ENCODE measurements around the gene LRMDA. TPM values are rescaled to one million over a fixed set of nuclear protein-coding genes. Genes with fewer than 3 reads are reported as not detected.
"Not testable (repeated sequence)": the region's sequence is repeated elsewhere in the genome, so short reads cannot be mapped to it uniquely, and the experiment has no call there.

Gene LRMDA
- total RNA-seq, 1 experiment from 2014 or later, result 0.10 TPM

DNA sequence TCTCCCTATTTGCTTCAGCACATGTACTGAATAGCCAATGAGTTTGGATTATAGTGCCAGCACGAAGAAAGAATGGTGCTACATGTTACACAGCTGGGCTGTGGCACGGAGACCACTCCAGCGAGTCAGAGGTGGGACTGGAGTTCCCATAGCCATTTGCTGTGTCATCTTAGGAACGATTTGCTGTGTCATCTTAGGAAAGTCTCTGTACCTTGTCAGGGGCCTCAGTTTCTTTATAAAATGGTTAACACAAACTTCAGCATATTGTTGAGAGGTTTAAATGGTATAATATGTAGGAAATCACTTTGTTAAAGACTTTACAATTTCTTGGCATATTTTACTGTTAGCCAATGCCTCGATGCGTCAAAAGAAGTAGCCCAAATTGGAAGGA lies 609.4 kb downstream of the LRMDA start:
- DNase-seq (ENCODE audit: low spot score), result no peak

DNA sequence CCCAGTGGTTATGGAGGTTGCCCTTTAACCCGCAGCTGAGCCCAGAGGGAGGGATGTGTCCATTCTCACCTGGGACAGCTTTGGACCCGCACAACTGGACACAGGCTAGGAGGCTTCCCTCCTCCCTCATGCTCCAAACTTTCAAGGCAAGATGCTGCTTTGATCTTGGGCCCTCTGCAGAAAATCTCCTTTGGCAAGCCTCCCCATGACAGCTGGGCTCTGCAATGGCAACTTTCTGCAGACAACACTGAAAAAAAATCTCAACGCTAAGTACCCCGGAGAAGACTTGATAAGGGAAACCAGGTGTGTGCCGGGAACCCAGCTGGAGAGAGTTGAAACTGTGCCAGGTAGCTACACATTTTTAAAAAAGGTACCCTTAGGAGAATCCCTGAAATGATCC lies 610.1 kb downstream of the LRMDA start:
- DNase-seq (ENCODE audit: low spot score), result no peak

GRCh38 chr10:76043261-76043660 lies 611.8 kb downstream of the LRMDA start:
- DNase-seq (ENCODE audit: low spot score), result no peak

DNA sequence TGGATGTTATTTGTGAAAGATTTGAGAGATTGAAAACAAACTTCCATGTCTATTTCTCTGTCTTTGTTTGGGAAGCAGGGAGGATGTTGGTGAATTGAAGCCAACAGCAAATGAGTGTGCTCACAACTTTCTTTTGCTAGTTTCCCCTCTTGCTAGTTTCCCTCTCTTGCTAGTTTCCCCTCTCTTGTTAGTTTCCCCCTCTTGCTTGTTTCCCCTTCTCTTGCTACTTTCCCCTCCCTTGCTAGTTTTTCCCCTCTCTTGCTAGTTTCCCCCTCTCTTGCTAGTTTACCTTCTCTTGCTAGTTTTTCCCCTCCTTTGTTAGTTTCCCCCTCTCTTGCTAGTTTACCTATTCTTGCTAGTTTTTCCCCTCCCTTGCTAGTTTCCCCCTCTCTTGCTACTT lies 613.3 kb downstream of the LRMDA start:
- no peak for DNase-seq (ENCODE audit: low spot score)

DNA sequence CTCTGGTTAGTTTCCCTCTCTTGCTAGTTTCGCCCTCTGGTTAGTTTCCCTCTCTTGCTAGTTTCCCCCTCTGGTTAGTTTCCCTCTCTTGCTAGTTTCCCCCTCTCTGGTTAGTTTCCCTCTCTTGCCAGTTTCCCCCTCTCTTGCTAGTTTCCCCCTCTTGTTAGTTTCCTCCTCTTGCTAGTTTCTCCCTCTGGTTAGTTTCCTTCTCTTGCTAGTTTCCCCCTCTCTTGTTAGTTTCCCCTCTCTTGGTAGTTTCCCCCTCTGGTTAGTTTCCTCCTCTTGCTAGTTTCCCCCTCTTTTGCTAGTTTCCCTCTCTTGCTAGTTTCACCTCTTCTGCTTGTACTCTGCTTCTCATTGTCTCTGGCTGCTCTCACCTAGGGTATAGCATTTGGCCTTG lies 613.8 kb downstream of the LRMDA start:
- no peak for DNase-seq (ENCODE audit: low spot score)

GRCh38 chr10:76047521-76047920 lies 616.1 kb downstream of the LRMDA start:
- no peak for DNase-seq (ENCODE audit: low spot score)

- DNase-seq (ENCODE audit: low spot score), result no peak
Measured at GRCh38 chr10:76049581-76050290, 618.3 kb downstream of the LRMDA start.

DNA sequence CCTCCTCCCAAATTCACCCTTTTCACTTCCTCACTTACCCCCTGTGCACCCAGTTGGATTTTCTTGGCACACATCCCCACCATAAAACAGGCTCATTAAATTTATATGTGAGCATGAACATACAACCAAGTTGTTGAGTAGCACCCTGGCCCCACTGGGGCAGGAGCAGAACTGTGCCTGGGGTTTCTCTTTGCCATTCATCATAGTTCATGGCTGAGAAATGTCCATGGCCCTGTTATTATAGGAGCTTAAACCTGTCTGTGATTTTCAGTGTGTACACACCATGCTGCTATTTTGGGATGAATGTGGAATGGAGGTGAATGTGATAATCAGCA lies 618.8 kb downstream of the LRMDA start:
- DNase-seq (ENCODE audit: low spot score), result no peak

- DNase-seq (ENCODE audit: low spot score), result no peak
Measured at GRCh38 chr10:76051007-76051936, 619.8 kb downstream of the LRMDA start.

- DNase-seq (ENCODE audit: low spot score), result no peak
Measured at GRCh38 chr10:76052682-76053503, 621.5 kb downstream of the LRMDA start.

- no peak for DNase-seq (ENCODE audit: low spot score)
Measured at GRCh38 chr10:76055466-76055865, 624.0 kb downstream of the LRMDA start.

DNA sequence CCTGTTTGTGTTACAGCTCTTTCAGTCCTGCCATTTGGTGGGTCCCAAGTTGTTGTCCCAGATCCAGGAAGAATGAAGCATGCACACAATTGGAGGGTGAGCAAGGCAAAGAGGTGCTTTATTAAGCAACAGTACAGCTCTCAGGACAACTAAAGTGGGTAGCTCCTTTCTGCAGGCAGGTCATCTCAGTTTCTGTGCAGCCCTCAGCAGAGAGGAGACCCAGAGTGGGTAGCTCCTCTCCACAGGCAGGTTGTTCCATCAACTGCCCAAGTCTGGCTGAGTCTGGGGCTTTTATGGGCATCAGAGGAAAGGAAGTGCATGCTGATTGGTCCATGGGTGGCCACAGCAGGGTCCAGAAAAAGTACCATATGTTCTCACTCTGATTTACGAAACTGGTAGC lies 624.5 kb downstream of the LRMDA start:
- DNase-seq (ENCODE audit: low spot score), result no peak

GRCh38 chr10:76060993-76061392 lies 629.6 kb downstream of the LRMDA start:
- not testable (repeated sequence) for DNase-seq (ENCODE audit: low spot score)

DNA sequence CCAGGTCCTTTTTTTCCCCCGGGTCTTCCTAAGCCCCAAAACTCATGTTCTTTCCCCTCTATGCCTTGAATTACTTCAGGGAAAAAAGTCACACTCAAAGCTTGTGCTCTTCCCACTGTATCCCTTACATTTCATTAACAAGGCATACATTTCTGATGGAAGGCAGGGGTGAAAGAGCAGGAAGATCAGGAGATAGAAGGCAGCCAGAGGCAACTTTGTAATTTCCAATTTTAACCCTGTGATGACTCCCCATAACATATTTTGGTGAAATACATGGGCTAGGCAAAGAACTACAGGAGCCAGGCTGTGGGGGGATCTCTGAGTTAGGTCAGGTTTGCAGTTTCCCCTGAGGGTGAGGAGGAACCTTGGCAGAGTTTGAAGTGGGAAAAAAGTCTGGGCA lies 635.0 kb downstream of the LRMDA start:
- no peak for DNase-seq (ENCODE audit: low spot score)

DNA sequence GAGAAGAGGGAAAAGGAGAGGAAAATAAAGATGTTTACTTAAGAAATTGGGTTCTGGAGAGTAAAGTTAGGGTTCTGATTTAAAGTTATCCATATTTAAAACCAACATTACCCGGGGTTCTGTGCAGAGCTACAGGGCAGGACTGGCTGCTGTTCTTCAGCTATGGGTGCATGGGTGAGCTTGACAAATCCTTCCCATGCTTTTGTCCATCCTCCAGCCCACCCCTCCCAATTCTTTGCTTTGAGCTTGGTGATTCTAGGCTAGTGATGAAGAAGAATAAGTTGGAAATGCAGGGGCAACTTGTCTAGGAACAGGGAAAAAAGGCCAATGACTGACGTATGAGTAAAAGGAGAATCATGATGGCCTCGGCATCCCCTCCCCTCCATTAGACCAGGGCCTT lies 636.0 kb downstream of the LRMDA start:
- DNase-seq (ENCODE audit: low spot score), result no peak

- no peak for DNase-seq (ENCODE audit: low spot score)
Measured at GRCh38 chr10:76068856-76069255, 637.4 kb downstream of the LRMDA start.

DNA sequence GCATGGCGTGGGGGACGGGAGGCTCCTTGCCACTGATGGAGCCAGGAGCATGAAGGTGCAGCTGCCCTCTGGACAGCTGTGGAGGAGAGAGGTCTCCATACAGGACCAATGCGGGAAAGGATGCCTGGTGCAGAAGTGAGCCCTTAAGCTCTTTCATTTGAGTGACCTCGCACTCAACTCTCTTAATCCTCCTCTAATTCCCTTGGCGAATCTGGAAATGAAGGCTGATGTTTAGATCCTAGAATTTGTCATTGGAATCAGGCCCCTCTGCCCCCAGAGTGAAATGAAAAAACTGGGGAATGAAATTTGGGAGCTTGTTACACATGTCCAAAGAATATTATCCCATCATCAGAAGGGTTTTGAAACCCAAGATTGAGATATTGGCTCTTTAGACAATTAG lies 639.5 kb downstream of the LRMDA start:
- DNase-seq (ENCODE audit: low spot score), result no peak

- DNase-seq (ENCODE audit: low spot score), result no peak
Measured at GRCh38 chr10:76071653-76072365, 640.4 kb downstream of the LRMDA start.

DNA sequence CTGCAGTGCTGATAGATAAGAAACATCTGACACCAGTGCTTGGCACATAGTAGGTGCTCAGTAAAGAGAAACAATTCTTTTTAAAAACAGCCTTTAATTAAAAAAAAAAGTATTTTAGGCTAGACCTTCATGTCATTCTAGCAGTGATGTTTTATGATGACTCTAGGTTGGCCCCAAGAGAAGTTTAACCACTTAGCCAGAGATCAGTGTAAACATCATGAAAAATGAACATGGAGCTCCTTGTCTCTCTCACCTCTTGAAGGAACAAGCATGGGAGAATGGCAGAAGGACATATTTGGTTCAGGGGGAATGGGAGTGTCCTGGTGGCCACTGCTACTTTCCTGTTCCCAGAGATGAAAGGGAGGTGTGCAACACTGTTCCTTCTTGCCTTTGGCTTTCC lies 641.0 kb downstream of the LRMDA start:
- DNase-seq (ENCODE audit: low spot score), result no peak

DNA sequence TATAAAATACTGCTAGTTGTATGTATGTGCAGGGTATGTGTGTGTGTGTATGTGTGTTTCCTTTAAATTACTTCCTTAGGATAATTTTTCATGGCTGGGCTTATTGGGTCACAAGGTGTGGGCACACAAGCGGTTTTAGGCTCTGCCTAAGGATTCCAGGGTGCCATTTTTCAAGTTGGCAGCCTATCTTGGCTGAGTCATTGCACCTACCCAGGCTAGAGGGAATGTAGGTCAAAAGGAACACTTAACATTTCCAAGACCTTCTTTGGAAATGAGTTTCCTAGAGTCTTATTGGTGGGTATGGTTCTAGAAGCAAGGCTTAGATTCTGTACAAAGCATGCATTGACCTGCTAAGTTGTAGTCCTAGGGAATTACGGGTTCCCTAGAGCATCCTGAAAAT lies 642.1 kb downstream of the LRMDA start:
- DNase-seq (ENCODE audit: low spot score), result peak; percentile 45

- DNase-seq (ENCODE audit: low spot score), result no peak
Measured at GRCh38 chr10:76074659-76075058, 643.2 kb downstream of the LRMDA start.

DNA sequence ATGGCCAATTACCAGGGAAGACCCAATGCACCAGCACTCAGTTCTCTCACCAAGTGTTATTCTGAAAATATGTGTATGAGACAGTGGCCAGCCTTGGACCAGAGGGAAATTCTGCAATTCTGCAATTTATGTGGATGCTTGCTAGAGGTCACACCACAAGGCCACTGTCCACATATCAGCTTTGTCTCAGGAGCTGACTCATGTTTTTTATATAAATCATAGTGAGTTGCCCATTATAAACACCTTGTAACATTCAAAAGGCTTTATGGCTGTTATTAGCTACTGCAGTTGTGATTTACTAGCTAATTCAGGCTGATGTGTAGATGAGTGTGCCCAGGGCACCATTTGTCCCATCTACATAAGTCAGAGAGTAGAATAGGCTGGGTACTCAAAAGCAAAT lies 649.0 kb downstream of the LRMDA start:
- DNase-seq (ENCODE audit: low spot score), result no peak
